Memory B cell (primary cell): Measurements from ENCODE around the gene TMEM178B.

Experiments used
- ATAC-seq: fragments of 150-1000 bp; cut with Tn5 transposase; 2 replicates; pipeline ENCODE4 v1.10.0; 2021; ENCODE audit warnings: low read depth, mild to moderate bottlenecking, moderate library complexity
- DNase-seq, 2 donors: peaks; one replicate each; pipeline ENCODE4 v3.0.0; 2022; ENCODE audit warnings: low spot score in 2 of 2
- H3K27ac Mint-ChIP-seq: one replicate; pipeline ENCODE4 v1.8.0; 2022; ENCODE audit warnings: mild to moderate bottlenecking, moderate library complexity, mixed read lengths
- H3K27me3 Mint-ChIP-seq: one replicate; pipeline ENCODE4 v1.8.0; 2022; ENCODE audit warnings: mixed read lengths
- H3K36me3 Mint-ChIP-seq: one replicate; pipeline ENCODE4 v1.8.0; 2022; ENCODE audit warnings: mild to moderate bottlenecking, mixed read lengths
- H3K4me1 Mint-ChIP-seq: one replicate; pipeline ENCODE4 v1.8.0; 2022; ENCODE audit warnings: mixed read lengths
- H3K4me3 Mint-ChIP-seq: one replicate; pipeline ENCODE4 v1.8.0; 2022; ENCODE audit warnings: mild to moderate bottlenecking, moderate library complexity, mixed read lengths
- H3K9me3 Mint-ChIP-seq: one replicate; pipeline ENCODE4 v1.8.0; 2022; ENCODE audit warnings: mixed read lengths

TMEM178B gene

GRCh38 chr7:141433698-141434097, 359.8 kb downstream of the TMEM178B start:
- H3K27ac Mint-ChIP-seq = no peak overlapping the region
- no peaks in the 10 kb centered on the region for H3K36me3 Mint-ChIP-seq
- no peak for ATAC-seq
- H3K4me3 Mint-ChIP-seq = no peak overlapping the region
- peaks cover 22% of the 10 kb centered on the region for H3K27me3 Mint-ChIP-seq
- no peaks in the 10 kb centered on the region for H3K9me3 Mint-ChIP-seq
- H3K4me1 Mint-ChIP-seq = no peaks in the 10 kb centered on the region
- no peak for DNase-seq

- H3K9me3 Mint-ChIP-seq = no peaks in the 10 kb centered on the region
- H3K27ac Mint-ChIP-seq = no peak overlapping the region
- DNase-seq (no peak), ATAC-seq (no peak)
- H3K4me1 Mint-ChIP-seq = no peaks in the 10 kb centered on the region
- no peak overlapping the region for H3K4me3 Mint-ChIP-seq
- peaks cover 17% of the 10 kb centered on the region for H3K27me3 Mint-ChIP-seq
- no peaks in the 10 kb centered on the region for H3K36me3 Mint-ChIP-seq
These were observed 362.3 kb downstream of the TMEM178B start for GRCh38 chr7:141436139-141436538.

GRCh38 chr7:141436575-141437075, 362.8 kb downstream of the TMEM178B start:
- H3K4me1 Mint-ChIP-seq = no peaks in the 10 kb centered on the region
- no peak overlapping the region for H3K27ac Mint-ChIP-seq
- DNase-seq = no peak
- H3K9me3 Mint-ChIP-seq = no peaks in the 10 kb centered on the region
- peaks cover 16% of the 10 kb centered on the region for H3K27me3 Mint-ChIP-seq
- H3K36me3 Mint-ChIP-seq = no peaks in the 10 kb centered on the region
- no peak for ATAC-seq
- H3K4me3 Mint-ChIP-seq = no peak overlapping the region

GRCh38 chr7:141439164-141439563, 365.3 kb downstream of the TMEM178B start:
- Mint-ChIP-seq H3K27me3 (peaks cover 12% of the 10 kb centered on the region), H3K4me1 (no peaks in the 10 kb centered on the region), H3K36me3 (no peaks in the 10 kb centered on the region), H3K27ac (no peak overlapping the region), H3K9me3 (no peaks in the 10 kb centered on the region), H3K4me3 (no peak overlapping the region)
- no peak for ATAC-seq
- no peak for DNase-seq

- Mint-ChIP-seq H3K9me3 (no peaks in the 10 kb centered on the region), H3K36me3 (no peaks in the 10 kb centered on the region), H3K4me3 (no peak overlapping the region), H3K27ac (no peak overlapping the region), H3K27me3 (peaks cover 9% of the 10 kb centered on the region), H3K4me1 (no peaks in the 10 kb centered on the region)
- ATAC-seq = no peak
- DNase-seq = no peak
These were observed 365.9 kb downstream of the TMEM178B start for GRCh38 chr7:141439776-141440175.

- Mint-ChIP-seq H3K36me3 (no peaks in the 10 kb centered on the region), H3K27me3 (peaks cover 2% of the 10 kb centered on the region), H3K4me1 (no peaks in the 10 kb centered on the region), H3K27ac (no peak overlapping the region), H3K9me3 (no peaks in the 10 kb centered on the region), H3K4me3 (no peak overlapping the region)
- no peak for ATAC-seq
- DNase-seq = no peak
These were observed 368.2 kb downstream of the TMEM178B start for GRCh38 chr7:141441837-141442627.

- Mint-ChIP-seq H3K9me3 (no peaks in the 10 kb centered on the region), H3K27me3 (peaks cover 4% of the 10 kb centered on the region), H3K4me3 (no peak overlapping the region), H3K36me3 (no peaks in the 10 kb centered on the region), H3K27ac (no peak overlapping the region), H3K4me1 (no peaks in the 10 kb centered on the region)
- DNase-seq (no peak), ATAC-seq (no peak)
These were observed 368.9 kb downstream of the TMEM178B start for GRCh38 chr7:141442781-141443180.

GRCh38 chr7:141444961-141445360, 371.1 kb downstream of the TMEM178B start:
- H3K4me3 Mint-ChIP-seq = no peak overlapping the region
- H3K4me1 Mint-ChIP-seq = no peaks in the 10 kb centered on the region
- H3K27me3 Mint-ChIP-seq = peaks cover 6% of the 10 kb centered on the region
- H3K9me3 Mint-ChIP-seq = no peaks in the 10 kb centered on the region
- no peaks in the 10 kb centered on the region for H3K36me3 Mint-ChIP-seq
- no peak for ATAC-seq
- H3K27ac Mint-ChIP-seq = no peak overlapping the region
- no peak for DNase-seq

- H3K36me3 Mint-ChIP-seq = no peaks in the 10 kb centered on the region
- no peak for ATAC-seq
These were observed 377.4 kb downstream of the TMEM178B start for GRCh38 chr7:141451232-141451631.

GRCh38 chr7:141452911-141453310, 379.0 kb downstream of the TMEM178B start:
- peaks cover 3% of the 10 kb centered on the region for H3K27me3 Mint-ChIP-seq
- no peaks in the 10 kb centered on the region for H3K36me3 Mint-ChIP-seq
- no peak overlapping the region for H3K27ac Mint-ChIP-seq
- H3K9me3 Mint-ChIP-seq = no peaks in the 10 kb centered on the region
- no peak overlapping the region for H3K4me3 Mint-ChIP-seq
- H3K4me1 Mint-ChIP-seq = no peaks in the 10 kb centered on the region
- no peak for ATAC-seq
- DNase-seq = no peak

More at GRCh38 chr7:141451232-141451631, 377.4 kb downstream of the TMEM178B start:
- H3K4me3 Mint-ChIP-seq = no peak overlapping the region
- DNase-seq = no peak
- peaks cover 6% of the 10 kb centered on the region for H3K27me3 Mint-ChIP-seq
- no peaks in the 10 kb centered on the region for H3K9me3 Mint-ChIP-seq
- no peak overlapping the region for H3K27ac Mint-ChIP-seq
- H3K4me1 Mint-ChIP-seq = no peaks in the 10 kb centered on the region

GRCh38 chr7:141454338-141454737, 380.5 kb downstream of the TMEM178B start:
- DNase-seq = no peak

GRCh38 chr7:141455723-141456122, 381.9 kb downstream of the TMEM178B start:
- DNase-seq (no peak), ATAC-seq (no peak)
- H3K27me3 Mint-ChIP-seq = peaks cover 1% of the 10 kb centered on the region
- H3K36me3 Mint-ChIP-seq = no peaks in the 10 kb centered on the region
- H3K4me1 Mint-ChIP-seq = no peaks in the 10 kb centered on the region
- no peak overlapping the region for H3K4me3 Mint-ChIP-seq
- H3K27ac Mint-ChIP-seq = no peak overlapping the region
- H3K9me3 Mint-ChIP-seq = no peaks in the 10 kb centered on the region

More at GRCh38 chr7:141454338-141454737, 380.5 kb downstream of the TMEM178B start:
- no peak overlapping the region for H3K4me3 Mint-ChIP-seq
- H3K9me3 Mint-ChIP-seq = no peaks in the 10 kb centered on the region
- H3K4me1 Mint-ChIP-seq = no peaks in the 10 kb centered on the region
- no peak for ATAC-seq
- H3K27ac Mint-ChIP-seq = no peak overlapping the region
- H3K36me3 Mint-ChIP-seq = no peaks in the 10 kb centered on the region
- peaks cover 1% of the 10 kb centered on the region for H3K27me3 Mint-ChIP-seq

GRCh38 chr7:141456298-141456697, 382.4 kb downstream of the TMEM178B start:
- Mint-ChIP-seq H3K36me3 (no peaks in the 10 kb centered on the region), H3K27me3 (peaks cover 3% of the 10 kb centered on the region), H3K9me3 (no peaks in the 10 kb centered on the region), H3K4me3 (no peak overlapping the region), H3K27ac (no peak overlapping the region), H3K4me1 (no peaks in the 10 kb centered on the region)
- no peak for ATAC-seq
- DNase-seq = no peak

- ATAC-seq (no peak), DNase-seq (no peak)
- H3K36me3 Mint-ChIP-seq = no peaks in the 10 kb centered on the region
- H3K4me1 Mint-ChIP-seq = no peaks in the 10 kb centered on the region
- no peak overlapping the region for H3K27ac Mint-ChIP-seq
- H3K4me3 Mint-ChIP-seq = no peak overlapping the region
- H3K27me3 Mint-ChIP-seq = peaks cover 3% of the 10 kb centered on the region
- H3K9me3 Mint-ChIP-seq = no peaks in the 10 kb centered on the region
These were observed 382.8 kb downstream of the TMEM178B start for GRCh38 chr7:141456711-141457110.
